Colonic mucosa (tissue), 4 donors: ENCODE results near the gene ARHGEF35. TPM values are rescaled to one million over a fixed set of nuclear protein-coding genes. Genes with fewer than 3 reads are reported as not detected.
"Not testable (repeated sequence)": the region's sequence is repeated elsewhere in the genome, so short reads cannot be mapped to it uniquely, and the experiment has no call there.

Experiments used
- DNase-seq: peaks from one replicate; pipeline ENCODE4 v3.0.0-alpha.2; 2020
- H3K27ac ChIP-seq: fragments of 200-600 bp; one replicate; pipeline ENCODE4 v1.8.0; 2021
- H3K27me3 ChIP-seq: fragments of 200-600 bp; one replicate; pipeline ENCODE4 v1.8.0; 2021
- H3K36me3 ChIP-seq: fragments of 200-600 bp; one replicate; pipeline ENCODE4 v1.8.0; 2021
- H3K4me1 ChIP-seq: fragments of 200-600 bp; one replicate; pipeline ENCODE4 v1.8.0; 2021; ENCODE audit warnings: mild to moderate bottlenecking
- H3K4me3 ChIP-seq: fragments of 200-600 bp; one replicate; pipeline ENCODE4 v1.8.0; 2021
- H3K9ac ChIP-seq, 2 donors: one replicate each; pipeline ENCODE4 v1.7.0; 2013; ENCODE audit warnings: control low read depth in 2 of 2, low read depth in 2 of 2, low read length in 2 of 2
- H3K9me3 ChIP-seq: fragments of 200-600 bp; one replicate; pipeline ENCODE4 v1.8.0; 2021
- intact Hi-C: fragments of 100-400 bp; cut with DNase I; formaldehyde crosslinking; loops from one replicate; pipeline ENCODE4 v1.14.1; 2022
- total RNA-seq, 2 donors: library from RNA; stranded (reverse); fragmentation: NEBNext Ultra II Directional in 1 of 2; extraction: Animal tissue kit (Norgen Biotek cat#: 25700) in 1 of 2; gene quantifications; one replicate each; pipeline ENCODE4 v1.2.1, GENCODE V29; 2021
- TF ChIP-seq, protein P1 (sequence below): fragments of 200-600 bp; IDR thresholded peaks from one replicate; pipeline ENCODE4 v1.8.0; 2022; ENCODE audit warnings: antibody characterized with exemption, mild to moderate bottlenecking
- donor health status: healthy.
- donor health status: DM: no; HTN: no; CAD: no.
- donor health status: DM: no; HTN: no; CAD: no.

The ARHGEF35 gene
- total RNA-seq, 2 donors from 2014 or later: 14.0 to 57.0 TPM

DNA sequence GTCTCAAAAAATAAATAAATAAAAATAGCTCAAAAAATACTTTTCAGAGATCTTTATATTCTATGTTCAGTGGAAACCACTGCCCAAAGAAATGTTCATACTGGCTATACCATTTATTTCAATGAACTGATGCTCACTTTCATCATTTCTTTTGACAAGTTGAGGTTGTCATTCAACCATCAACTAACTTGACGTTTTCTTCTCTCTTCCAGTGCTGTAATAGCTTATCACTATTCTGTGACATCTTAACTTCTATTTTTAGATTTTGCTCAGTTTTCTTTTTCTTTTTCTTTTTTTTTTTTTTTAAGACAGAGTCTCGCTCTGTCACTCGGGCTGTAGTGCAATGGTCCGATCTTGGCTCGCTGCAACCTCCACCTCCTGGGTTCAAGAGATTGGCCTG is 21.0 kb downstream of the ARHGEF35 start:
- no peaks in the 10 kb centered on the region for H3K9me3 ChIP-seq
- no peak for DNase-seq
- no peaks in the 10 kb centered on the region for H3K4me1 ChIP-seq
- TF ChIP-seq, protein P1, sequence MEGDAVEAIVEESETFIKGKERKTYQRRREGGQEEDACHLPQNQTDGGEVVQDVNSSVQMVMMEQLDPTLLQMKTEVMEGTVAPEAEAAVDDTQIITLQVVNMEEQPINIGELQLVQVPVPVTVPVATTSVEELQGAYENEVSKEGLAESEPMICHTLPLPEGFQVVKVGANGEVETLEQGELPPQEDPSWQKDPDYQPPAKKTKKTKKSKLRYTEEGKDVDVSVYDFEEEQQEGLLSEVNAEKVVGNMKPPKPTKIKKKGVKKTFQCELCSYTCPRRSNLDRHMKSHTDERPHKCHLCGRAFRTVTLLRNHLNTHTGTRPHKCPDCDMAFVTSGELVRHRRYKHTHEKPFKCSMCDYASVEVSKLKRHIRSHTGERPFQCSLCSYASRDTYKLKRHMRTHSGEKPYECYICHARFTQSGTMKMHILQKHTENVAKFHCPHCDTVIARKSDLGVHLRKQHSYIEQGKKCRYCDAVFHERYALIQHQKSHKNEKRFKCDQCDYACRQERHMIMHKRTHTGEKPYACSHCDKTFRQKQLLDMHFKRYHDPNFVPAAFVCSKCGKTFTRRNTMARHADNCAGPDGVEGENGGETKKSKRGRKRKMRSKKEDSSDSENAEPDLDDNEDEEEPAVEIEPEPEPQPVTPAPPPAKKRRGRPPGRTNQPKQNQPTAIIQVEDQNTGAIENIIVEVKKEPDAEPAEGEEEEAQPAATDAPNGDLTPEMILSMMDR: no peak
- no peak overlapping the region for H3K4me3 ChIP-seq
- H3K27ac ChIP-seq: no peak overlapping the region
- H3K9ac ChIP-seq: no peak overlapping the region
- intact Hi-C loops: loop anchor here (5.0 kb wide), 1 partner anchor 228 kb away; the partner anchor contains the start of gene NOBOX
- no peaks in the 10 kb centered on the region for H3K36me3 ChIP-seq
- H3K27me3 ChIP-seq: no peaks in the 10 kb centered on the region

DNA sequence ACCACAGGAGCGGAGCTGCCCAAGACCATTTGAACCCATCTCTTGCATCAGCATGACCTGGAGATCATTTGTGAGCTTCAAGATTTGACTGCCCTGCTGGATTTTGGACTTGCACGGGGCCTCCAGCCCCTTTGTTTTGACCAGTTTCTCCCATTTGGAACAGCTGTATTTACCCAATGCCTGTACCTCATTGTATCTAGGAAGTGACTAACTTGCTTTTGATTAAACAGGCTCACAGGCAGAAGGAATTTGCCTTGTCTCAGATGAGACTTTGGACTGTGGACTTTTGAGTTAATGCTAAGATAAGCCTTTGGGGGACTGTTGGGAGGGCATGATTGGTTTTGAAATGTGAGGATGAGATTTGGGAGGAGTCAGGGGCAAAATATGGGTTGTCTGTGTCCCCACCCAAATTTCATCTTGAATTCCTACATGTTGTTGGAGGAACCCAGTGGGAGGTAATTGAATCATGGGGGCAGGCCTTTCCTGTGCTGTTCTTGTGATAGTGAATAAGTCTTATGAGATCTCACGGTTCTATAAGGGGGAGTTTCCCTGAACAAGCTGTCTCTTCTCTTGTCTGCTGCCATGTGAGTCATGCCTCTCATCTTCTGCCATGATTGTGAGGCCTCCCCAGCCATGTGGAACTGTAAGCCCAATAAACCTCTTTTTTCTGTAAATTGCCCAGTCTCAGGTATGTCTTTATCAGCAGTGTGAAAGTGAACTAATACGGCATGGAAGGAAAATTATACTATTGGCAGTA is 23.9 kb downstream of the ARHGEF35 start:
- not testable (repeated sequence) for H3K4me3 ChIP-seq, H3K27me3 ChIP-seq, H3K36me3 ChIP-seq, DNase-seq, H3K4me1 ChIP-seq, H3K27ac ChIP-seq, H3K9ac ChIP-seq, H3K9me3 ChIP-seq
- intact Hi-C loops: loop anchor here (5.0 kb wide), 1 partner anchor 231 kb away; the partner anchor contains the start of gene NOBOX

DNA sequence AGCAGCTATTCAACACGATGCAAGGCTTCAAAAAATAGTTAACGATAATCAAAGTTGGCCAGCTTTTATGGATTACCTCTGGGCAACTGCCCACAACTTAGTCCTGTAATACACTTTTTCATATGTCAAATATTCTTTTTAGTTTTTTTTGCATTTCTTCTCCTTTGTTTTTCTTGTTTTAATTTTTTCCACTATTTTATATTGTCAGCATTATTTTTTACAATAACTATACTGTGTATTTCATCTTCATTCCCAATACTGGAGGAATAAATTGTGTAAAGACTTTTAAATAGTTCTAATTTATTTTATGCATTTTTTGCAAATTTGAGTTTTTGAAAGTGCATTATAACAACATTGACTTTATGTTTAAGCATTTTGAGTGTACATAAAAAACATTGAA is 30.8 kb downstream of the ARHGEF35 start:
- TF ChIP-seq, protein P1: no peak
- intact Hi-C loops: no loop called here

DNA sequence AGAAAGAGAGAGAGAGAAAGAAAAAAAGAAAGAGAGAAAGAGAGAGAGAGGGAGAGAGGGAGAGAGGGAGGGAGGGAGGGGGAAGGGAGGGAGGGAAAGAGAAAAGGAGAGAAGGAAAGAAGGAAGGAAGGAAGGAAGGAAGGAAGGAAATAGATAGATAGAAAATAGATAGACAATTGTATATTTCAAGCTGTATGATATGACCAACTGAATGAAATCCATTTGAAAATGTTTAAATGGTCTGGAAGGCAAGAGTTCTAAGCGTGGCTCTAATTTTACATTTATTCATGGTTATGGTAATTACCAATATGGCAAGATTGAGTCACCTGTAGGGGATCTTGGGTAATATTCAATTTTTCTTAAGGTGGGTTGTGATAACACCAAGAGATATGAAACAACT is 36.8 kb downstream of the ARHGEF35 start:
- intact Hi-C loops: no loop called here
- TF ChIP-seq, protein P1: no peak
- DNase-seq: no peak

More for the DNA sequence above, 30.8 kb downstream of the ARHGEF35 start:
- no peaks in the 10 kb centered on the region for H3K9me3 ChIP-seq
- H3K4me3 ChIP-seq: no peak overlapping the region
- no peak overlapping the region for H3K9ac ChIP-seq
- DNase-seq: no peak
- no peaks in the 10 kb centered on the region for H3K36me3 ChIP-seq
- no peaks in the 10 kb centered on the region for H3K4me1 ChIP-seq
- no peak overlapping the region for H3K27ac ChIP-seq
- no peaks in the 10 kb centered on the region for H3K27me3 ChIP-seq

DNA sequence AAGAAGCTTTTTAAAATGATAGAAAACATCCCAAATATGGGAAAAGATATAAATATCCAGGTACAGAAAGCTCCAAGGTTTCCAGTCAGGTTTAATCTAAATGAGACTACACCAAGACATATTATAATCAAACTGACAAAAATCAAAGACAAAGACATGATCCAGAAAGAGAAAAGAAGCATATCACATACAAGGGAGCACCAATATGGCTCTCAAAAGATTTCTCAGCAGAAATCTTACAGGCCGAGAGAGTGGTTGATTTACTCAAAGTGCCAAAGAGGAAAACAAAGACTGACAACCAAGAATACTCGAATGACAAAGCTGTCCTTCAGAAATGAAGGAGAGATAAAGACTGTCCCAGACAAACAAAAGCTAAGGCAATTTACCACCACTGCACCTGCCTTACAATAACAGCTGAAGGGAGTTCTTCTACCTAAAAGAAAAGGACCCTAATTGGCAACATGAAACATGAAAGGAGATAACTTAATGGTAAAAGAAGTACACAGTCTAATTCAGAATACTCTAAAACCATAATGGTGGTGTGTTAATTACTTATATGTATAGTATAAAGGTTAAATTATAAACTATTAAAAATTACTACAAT is 47.3 kb downstream of the ARHGEF35 start:
- no peaks in the 10 kb centered on the region for H3K4me1 ChIP-seq
- no peaks in the 10 kb centered on the region for H3K27me3 ChIP-seq
- no peak overlapping the region for H3K4me3 ChIP-seq
- H3K36me3 ChIP-seq: no peaks in the 10 kb centered on the region
- intact Hi-C loops: no loop called here
- TF ChIP-seq, protein P1: no peak
- no peak overlapping the region for H3K9ac ChIP-seq
- H3K9me3 ChIP-seq: no peaks in the 10 kb centered on the region
- DNase-seq: no peak
- H3K27ac ChIP-seq: no peak overlapping the region

More for the DNA sequence above, 36.8 kb downstream of the ARHGEF35 start:
- Histone ChIP-seq H3K27me3 (no peaks in the 10 kb centered on the region), H3K4me3 (no peak overlapping the region), H3K4me1 (no peaks in the 10 kb centered on the region), H3K36me3 (no peaks in the 10 kb centered on the region), H3K9ac (no peak overlapping the region), H3K9me3 (no peaks in the 10 kb centered on the region), H3K27ac (no peak overlapping the region)

DNA sequence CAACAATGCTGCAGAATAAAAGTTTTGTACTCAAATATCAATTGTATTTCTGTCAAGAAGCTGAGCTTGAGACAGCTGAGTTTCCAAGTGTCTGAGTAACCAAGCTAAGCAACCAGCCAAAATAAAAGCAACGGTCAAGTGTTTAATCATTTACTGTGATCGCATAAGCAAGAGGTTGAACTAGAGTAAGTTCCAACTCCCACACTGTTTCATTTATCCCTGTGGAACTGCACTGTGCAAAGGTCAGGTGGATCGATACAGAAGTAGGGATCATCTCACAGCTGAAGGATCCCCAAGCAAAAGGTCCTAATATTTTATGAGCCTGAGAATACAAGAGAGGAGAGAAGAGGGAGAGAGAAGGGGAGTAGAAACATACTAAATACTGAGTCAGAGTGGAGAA is 51.2 kb downstream of the ARHGEF35 start:
- no peak for DNase-seq
- H3K36me3 ChIP-seq: no peaks in the 10 kb centered on the region
- intact Hi-C loops: no loop called here

More for the DNA sequence above, 51.2 kb downstream of the ARHGEF35 start:
- no peaks in the 10 kb centered on the region for H3K4me1 ChIP-seq
- no peak overlapping the region for H3K27ac ChIP-seq
- H3K4me3 ChIP-seq: no peak overlapping the region
- H3K9me3 ChIP-seq: no peaks in the 10 kb centered on the region
- TF ChIP-seq, protein P1: no peak
- H3K9ac ChIP-seq: no peak overlapping the region
- no peaks in the 10 kb centered on the region for H3K27me3 ChIP-seq
